HEK293 (cell line): ENCODE data around the gene ACAD11.

Source experiments
- CTCF ChIA-PET: fragments of 350-600 bp; formaldehyde crosslinking; extraction: SDS; loops from one replicate; lab custom pipeline; 2021; ENCODE audit warnings: antibody characterized with exemption; lab: Yijun Ruan, JAX
- POLR2A ChIA-PET: fragments of 300-600 bp; formaldehyde crosslinking; extraction: SDS; loops from one replicate; lab custom pipeline; 2020; ENCODE audit warnings: antibody characterized with exemption, inconsistent platforms; lab: Yijun Ruan, JAX
- H3K27ac ChIP-seq: fragments of 200-500 bp; sonication (Bioruptor generic); 2 replicates; pipeline ENCODE4 v1.5.1; 2014; ENCODE audit warnings: low read depth, low read length, control low read depth, inconsistent platforms; ENCODE audit errors: extremely low read depth
- H3K36me3 ChIP-seq, 2 experiments: fragments of 200-500 bp in 1 of 2; sonication (Bioruptor generic) in 1 of 2; 1 replicate in 1 of 2; 2 replicates in 1 of 2; pipeline ENCODE4 v1.5.1; 2014 to 2017; ENCODE audit warnings: inconsistent platforms in 2 of 2, low read length in 2 of 2; ENCODE audit not compliant: control insufficient read depth in 2 of 2, insufficient read depth in 1 of 2
- H3K4me1 ChIP-seq: fragments of 200-500 bp; sonication (Bioruptor generic); 2 replicates; pipeline ENCODE4 v1.5.1; 2014; ENCODE audit warnings: mild to moderate bottlenecking, low read length, inconsistent platforms; ENCODE audit not compliant: control insufficient read depth, insufficient read depth
- H3K4me3 ChIP-seq: 2 replicates; pipeline ENCODE4 v1.5.1; 2011; ENCODE audit warnings: low read depth, mild to moderate bottlenecking, control low read depth, low read length, moderate library complexity
- H3K9me3 ChIP-seq: fragments of 200-500 bp; sonication (Bioruptor generic); 2 replicates; pipeline ENCODE4 v1.5.1; 2014; ENCODE audit warnings: low read depth, low read length, inconsistent platforms; ENCODE audit not compliant: control insufficient read depth, insufficient read depth
- KLF10 ChIP-seq: fragments of 450-650 bp; IDR thresholded peaks from 2 replicates; pipeline ENCODE4 v1.5.1; 2018; ENCODE audit warnings: missing biosample characterization, mild to moderate bottlenecking, missing genetic modification characterization
- ZBTB48 ChIP-seq: fragments of 450-650 bp; formaldehyde crosslinking; IDR thresholded peaks from 2 replicates; pipeline ENCODE4 v1.5.1; 2016; ENCODE audit warnings: missing biosample characterization, missing genetic modification characterization
- ZNF146 ChIP-seq: fragments of 450-650 bp; formaldehyde crosslinking; IDR thresholded peaks from 2 replicates; pipeline ENCODE4 v1.5.1; 2016; ENCODE audit warnings: missing biosample characterization, missing genetic modification characterization
- ZNF202 ChIP-seq: fragments of 450-650 bp; formaldehyde crosslinking; IDR thresholded peaks from 2 replicates; pipeline ENCODE4 v1.5.1; 2016; ENCODE audit warnings: missing biosample characterization, missing genetic modification characterization, borderline replicate concordance
- ZNF223 ChIP-seq: fragments of 450-650 bp; formaldehyde crosslinking; IDR thresholded peaks from 2 replicates; pipeline ENCODE4 v1.5.1; 2016; ENCODE audit warnings: missing biosample characterization, missing genetic modification characterization
- ZNF341 ChIP-seq: fragments of 450-650 bp; formaldehyde crosslinking; IDR thresholded peaks from 2 replicates; pipeline ENCODE4; 2016; ENCODE audit warnings: low read depth, missing biosample characterization, missing genetic modification characterization
- ZNF416 ChIP-seq: fragments of 450-650 bp; formaldehyde crosslinking; IDR thresholded peaks from 2 replicates; pipeline ENCODE4 v1.5.1; 2016; ENCODE audit warnings: missing biosample characterization, missing genetic modification characterization
- ZNF473 ChIP-seq: fragments of 450-650 bp; formaldehyde crosslinking; IDR thresholded peaks from 2 replicates; pipeline ENCODE4 v1.5.1; 2017; ENCODE audit warnings: missing biosample characterization, missing genetic modification characterization
- ZNF501 ChIP-seq: fragments of 450-650 bp; formaldehyde crosslinking; IDR thresholded peaks from 2 replicates; pipeline ENCODE4 v1.5.1; 2016; ENCODE audit warnings: missing biosample characterization, missing genetic modification characterization
- ZNF514 ChIP-seq: fragments of 450-650 bp; formaldehyde crosslinking; IDR thresholded peaks from 2 replicates; pipeline ENCODE4 v1.5.1; 2016; ENCODE audit warnings: missing biosample characterization, missing genetic modification characterization
- ZNF664 ChIP-seq: fragments of 450-650 bp; formaldehyde crosslinking; IDR thresholded peaks from 2 replicates; pipeline ENCODE4 v1.5.1; 2016; ENCODE audit warnings: missing biosample characterization, missing genetic modification characterization
- ZNF76 ChIP-seq: fragments of 450-650 bp; formaldehyde crosslinking; IDR thresholded peaks from 2 replicates; pipeline ENCODE4; 2016; ENCODE audit warnings: low read depth, missing biosample characterization, missing genetic modification characterization, borderline replicate concordance
- ZNF768 ChIP-seq: fragments of 450-650 bp; formaldehyde crosslinking; IDR thresholded peaks from 2 replicates; pipeline ENCODE4 v1.5.1; 2018; ENCODE audit warnings: missing biosample characterization, mild to moderate bottlenecking, missing genetic modification characterization
- ZNF792 ChIP-seq: fragments of 450-650 bp; formaldehyde crosslinking; IDR thresholded peaks from 2 replicates; pipeline ENCODE4 v1.5.1; 2016; ENCODE audit warnings: missing biosample characterization, missing genetic modification characterization
- ZSCAN23 ChIP-seq: fragments of 450-650 bp; formaldehyde crosslinking; IDR thresholded peaks from 2 replicates; pipeline ENCODE4 v1.5.1; 2016; ENCODE audit warnings: missing biosample characterization, missing genetic modification characterization
- TF ChIP-seq, protein P1 (sequence below): fragments of 450-650 bp; formaldehyde crosslinking; IDR thresholded peaks from 2 replicates; pipeline ENCODE4 v1.5.1; 2016; ENCODE audit warnings: missing biosample characterization, missing genetic modification characterization
- TF ChIP-seq, protein P2 (sequence below): fragments of 450-650 bp; IDR thresholded peaks from 2 replicates; pipeline ENCODE4 v1.5.1; 2018; ENCODE audit warnings: missing biosample characterization, missing genetic modification characterization
- TF ChIP-seq, protein P3 (sequence below): fragments of 450-650 bp; formaldehyde crosslinking; IDR thresholded peaks from 2 replicates; pipeline ENCODE4 v1.5.1; 2016; ENCODE audit warnings: missing biosample characterization, missing genetic modification characterization
- TF ChIP-seq, protein P4 (sequence below): fragments of 450-650 bp; formaldehyde crosslinking; optimal IDR thresholded peaks from 2 replicates; pipeline ENCODE3; 2016; ENCODE audit warnings: missing biosample characterization, mild to moderate bottlenecking, missing genetic modification characterization
- TF ChIP-seq, protein P5 (sequence below): fragments of 450-650 bp; formaldehyde crosslinking; IDR thresholded peaks from 2 replicates; pipeline ENCODE4 v1.5.1; 2017; ENCODE audit warnings: missing biosample characterization, missing genetic modification characterization
- TF ChIP-seq, protein P6 (sequence below): fragments of 450-650 bp; formaldehyde crosslinking; IDR thresholded peaks from 2 replicates; pipeline ENCODE4 v1.5.1; 2017; ENCODE audit warnings: missing biosample characterization, missing genetic modification characterization

ACAD11 gene

DNA sequence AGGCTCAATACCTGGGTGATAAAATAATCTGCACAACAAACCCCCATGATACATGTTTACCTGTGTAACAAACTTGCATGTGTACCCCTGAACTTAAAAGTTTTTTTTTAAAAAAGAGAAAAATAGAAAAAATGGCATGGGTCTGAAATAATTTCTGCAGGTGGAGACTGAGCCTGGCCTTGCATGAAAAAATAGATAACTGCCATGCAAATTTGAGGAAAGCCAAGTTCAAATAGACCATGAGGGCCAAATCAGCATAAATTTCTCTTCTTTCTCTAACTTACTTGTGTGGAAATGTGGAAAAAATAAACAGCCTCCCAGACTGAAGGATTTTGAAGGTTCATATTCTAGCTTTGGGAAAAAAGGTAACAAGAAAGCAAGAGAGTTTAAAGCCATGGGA is 63.3 kb downstream of the ACAD11 start:
- Histone ChIP-seq H3K4me3 (no peak overlapping the region), H3K27ac (no peak overlapping the region)
- POLR2A ChIA-PET = no interaction called here

DNA sequence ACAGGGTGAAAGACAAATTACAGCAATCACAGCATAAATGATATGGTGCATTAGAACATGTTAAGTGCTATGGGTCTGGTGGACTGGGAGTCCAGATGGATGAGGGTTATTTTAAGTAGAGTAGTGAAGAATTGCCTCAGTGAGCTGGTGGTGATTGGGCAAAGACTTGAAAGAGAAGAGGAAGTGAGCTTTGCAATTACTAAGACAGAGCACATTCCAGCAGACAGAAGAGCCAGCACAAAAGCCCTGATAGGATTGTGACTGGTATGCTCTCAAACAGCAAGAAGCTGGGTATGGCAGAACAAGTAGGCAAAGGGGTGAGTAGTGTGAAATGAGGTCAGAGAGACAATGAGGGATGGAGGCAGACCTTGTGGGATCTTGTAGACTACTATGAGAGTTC is 64.6 kb downstream of the ACAD11 start:
- ChIA-PET CTCF (interaction anchor here (1.0 to 1.6 kb wide), 2 partner anchors 47 to 59 kb away, joined by 3 read pairs; no protein-coding TSS in a partner anchor), POLR2A (no interaction called here)
- TF ChIP-seq, protein P1, sequence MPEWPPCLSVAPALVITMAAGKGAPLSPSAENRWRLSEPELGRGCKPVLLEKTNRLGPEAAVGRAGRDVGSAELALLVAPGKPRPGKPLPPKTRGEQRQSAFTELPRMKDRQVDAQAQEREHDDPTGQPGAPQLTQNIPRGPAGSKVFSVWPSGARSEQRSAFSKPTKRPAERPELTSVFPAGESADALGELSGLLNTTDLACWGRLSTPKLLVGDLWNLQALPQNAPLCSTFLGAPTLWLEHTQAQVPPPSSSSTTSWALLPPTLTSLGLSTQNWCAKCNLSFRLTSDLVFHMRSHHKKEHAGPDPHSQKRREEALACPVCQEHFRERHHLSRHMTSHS (tag by site-specific recombination) = no peak
- TF ChIP-seq ZNF514 (no peak), ZSCAN23 (tag by site-specific recombination) (no peak), KLF10 (tag by site-specific recombination) (no peak)
- TF ChIP-seq, protein P2, sequence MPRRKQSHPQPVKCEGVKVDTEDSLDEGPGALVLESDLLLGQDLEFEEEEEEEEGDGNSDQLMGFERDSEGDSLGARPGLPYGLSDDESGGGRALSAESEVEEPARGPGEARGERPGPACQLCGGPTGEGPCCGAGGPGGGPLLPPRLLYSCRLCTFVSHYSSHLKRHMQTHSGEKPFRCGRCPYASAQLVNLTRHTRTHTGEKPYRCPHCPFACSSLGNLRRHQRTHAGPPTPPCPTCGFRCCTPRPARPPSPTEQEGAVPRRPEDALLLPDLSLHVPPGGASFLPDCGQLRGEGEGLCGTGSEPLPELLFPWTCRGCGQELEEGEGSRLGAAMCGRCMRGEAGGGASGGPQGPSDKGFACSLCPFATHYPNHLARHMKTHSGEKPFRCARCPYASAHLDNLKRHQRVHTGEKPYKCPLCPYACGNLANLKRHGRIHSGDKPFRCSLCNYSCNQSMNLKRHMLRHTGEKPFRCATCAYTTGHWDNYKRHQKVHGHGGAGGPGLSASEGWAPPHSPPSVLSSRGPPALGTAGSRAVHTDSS = no peak
- H3K27ac ChIP-seq = no peak overlapping the region
- H3K9me3 ChIP-seq = no peaks in the 10 kb centered on the region
- no peak overlapping the region for H3K4me3 ChIP-seq
- peaks cover 0 to 7% of the 10 kb centered on the region in 2 experiments; a peak in 1 of 3 replicates for H3K36me3 ChIP-seq
- no peaks in the 10 kb centered on the region for H3K4me1 ChIP-seq

More for the DNA sequence above, 63.3 kb downstream of the ACAD11 start:
- TF ChIP-seq, protein P2 = no peak
- TF ChIP-seq ZNF223 (tag by site-specific recombination) = no peak
- no peak for TF ChIP-seq ZNF202 (tag by site-specific recombination)
- no peak for TF ChIP-seq ZNF473 (tag by site-specific recombination)
- no peak for TF ChIP-seq ZNF416 (tag by site-specific recombination)
- TF ChIP-seq, protein P3, sequence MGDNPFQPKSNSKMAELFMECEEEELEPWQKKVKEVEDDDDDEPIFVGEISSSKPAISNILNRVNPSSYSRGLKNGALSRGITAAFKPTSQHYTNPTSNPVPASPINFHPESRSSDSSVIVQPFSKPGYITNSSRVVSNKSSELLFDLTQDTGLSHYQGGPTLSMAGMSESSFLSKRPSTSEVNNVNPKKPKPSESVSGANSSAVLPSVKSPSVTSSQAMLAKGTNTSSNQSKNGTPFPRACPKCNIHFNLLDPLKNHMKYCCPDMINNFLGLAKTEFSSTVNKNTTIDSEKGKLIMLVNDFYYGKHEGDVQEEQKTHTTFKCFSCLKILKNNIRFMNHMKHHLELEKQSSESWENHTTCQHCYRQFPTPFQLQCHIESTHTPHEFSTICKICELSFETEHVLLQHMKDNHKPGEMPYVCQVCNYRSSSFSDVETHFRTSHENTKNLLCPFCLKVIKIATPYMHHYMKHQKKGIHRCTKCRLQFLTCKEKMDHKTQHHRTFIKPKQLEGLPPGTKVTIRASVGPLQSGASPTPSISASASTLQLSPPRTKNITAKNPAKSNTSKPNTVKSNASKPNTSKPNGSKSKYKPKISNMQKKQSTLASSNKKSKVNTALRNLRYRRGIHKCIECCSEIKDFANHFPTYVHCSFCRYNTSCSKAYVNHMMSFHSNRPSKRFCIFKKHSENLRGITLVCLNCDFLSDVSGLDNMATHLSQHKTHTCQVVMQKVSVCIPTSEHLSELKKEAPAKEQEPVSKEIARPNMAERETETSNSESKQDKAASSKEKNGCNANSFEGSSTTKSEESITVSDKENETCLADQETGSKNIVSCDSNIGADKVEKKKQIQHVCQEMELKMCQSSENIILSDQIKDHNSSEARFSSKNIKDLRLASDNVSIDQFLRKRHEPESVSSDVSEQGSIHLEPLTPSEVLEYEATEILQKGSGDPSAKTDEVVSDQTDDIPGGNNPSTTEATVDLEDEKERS (tag by site-specific recombination) = no peak
- TF ChIP-seq ZNF76 = no peak
- TF ChIP-seq, protein P4, sequence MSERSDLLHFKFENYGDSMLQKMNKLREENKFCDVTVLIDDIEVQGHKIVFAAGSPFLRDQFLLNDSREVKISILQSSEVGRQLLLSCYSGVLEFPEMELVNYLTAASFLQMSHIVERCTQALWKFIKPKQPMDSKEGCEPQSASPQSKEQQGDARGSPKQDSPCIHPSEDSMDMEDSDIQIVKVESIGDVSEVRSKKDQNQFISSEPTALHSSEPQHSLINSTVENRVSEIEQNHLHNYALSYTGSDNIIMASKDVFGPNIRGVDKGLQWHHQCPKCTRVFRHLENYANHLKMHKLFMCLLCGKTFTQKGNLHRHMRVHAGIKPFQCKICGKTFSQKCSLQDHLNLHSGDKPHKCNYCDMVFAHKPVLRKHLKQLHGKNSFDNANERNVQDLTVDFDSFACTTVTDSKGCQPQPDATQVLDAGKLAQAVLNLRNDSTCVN (tag by site-specific recombination) = no peak
- TF ChIP-seq, protein P5, sequence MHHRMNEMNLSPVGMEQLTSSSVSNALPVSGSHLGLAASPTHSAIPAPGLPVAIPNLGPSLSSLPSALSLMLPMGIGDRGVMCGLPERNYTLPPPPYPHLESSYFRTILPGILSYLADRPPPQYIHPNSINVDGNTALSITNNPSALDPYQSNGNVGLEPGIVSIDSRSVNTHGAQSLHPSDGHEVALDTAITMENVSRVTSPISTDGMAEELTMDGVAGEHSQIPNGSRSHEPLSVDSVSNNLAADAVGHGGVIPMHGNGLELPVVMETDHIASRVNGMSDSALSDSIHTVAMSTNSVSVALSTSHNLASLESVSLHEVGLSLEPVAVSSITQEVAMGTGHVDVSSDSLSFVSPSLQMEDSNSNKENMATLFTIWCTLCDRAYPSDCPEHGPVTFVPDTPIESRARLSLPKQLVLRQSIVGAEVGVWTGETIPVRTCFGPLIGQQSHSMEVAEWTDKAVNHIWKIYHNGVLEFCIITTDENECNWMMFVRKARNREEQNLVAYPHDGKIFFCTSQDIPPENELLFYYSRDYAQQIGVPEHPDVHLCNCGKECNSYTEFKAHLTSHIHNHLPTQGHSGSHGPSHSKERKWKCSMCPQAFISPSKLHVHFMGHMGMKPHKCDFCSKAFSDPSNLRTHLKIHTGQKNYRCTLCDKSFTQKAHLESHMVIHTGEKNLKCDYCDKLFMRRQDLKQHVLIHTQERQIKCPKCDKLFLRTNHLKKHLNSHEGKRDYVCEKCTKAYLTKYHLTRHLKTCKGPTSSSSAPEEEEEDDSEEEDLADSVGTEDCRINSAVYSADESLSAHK = no peak
- TF ChIP-seq ZBTB48 (tag by site-specific recombination) = no peak
- TF ChIP-seq ZNF768 (tag by site-specific recombination) = no peak
- TF ChIP-seq ZNF664 = no peak
- TF ChIP-seq ZNF792 (tag by site-specific recombination) = no peak
- TF ChIP-seq ZNF146 (tag by site-specific recombination) = no peak
- TF ChIP-seq ZNF501 (tag by site-specific recombination) = no peak
- TF ChIP-seq, protein P6, sequence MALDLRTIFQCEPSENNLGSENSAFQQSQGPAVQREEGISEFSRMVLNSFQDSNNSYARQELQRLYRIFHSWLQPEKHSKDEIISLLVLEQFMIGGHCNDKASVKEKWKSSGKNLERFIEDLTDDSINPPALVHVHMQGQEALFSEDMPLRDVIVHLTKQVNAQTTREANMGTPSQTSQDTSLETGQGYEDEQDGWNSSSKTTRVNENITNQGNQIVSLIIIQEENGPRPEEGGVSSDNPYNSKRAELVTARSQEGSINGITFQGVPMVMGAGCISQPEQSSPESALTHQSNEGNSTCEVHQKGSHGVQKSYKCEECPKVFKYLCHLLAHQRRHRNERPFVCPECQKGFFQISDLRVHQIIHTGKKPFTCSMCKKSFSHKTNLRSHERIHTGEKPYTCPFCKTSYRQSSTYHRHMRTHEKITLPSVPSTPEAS (tag by site-specific recombination) = no peak
- TF ChIP-seq ZNF341 (tag by site-specific recombination) = no peak
- CTCF ChIA-PET = interaction anchor here (0.6 kb wide), 1 partner anchor 427 kb away, joined by 3 read pairs; no protein-coding TSS in a partner anchor
- no peaks in the 10 kb centered on the region for H3K4me1 ChIP-seq
- H3K36me3 ChIP-seq = peaks cover 0 to 7% of the 10 kb centered on the region in 2 experiments; a peak in 1 of 3 replicates
- H3K9me3 ChIP-seq = no peaks in the 10 kb centered on the region
